ENCODE measurements around the gene MACROD2.

The MACROD2 gene

DNA sequence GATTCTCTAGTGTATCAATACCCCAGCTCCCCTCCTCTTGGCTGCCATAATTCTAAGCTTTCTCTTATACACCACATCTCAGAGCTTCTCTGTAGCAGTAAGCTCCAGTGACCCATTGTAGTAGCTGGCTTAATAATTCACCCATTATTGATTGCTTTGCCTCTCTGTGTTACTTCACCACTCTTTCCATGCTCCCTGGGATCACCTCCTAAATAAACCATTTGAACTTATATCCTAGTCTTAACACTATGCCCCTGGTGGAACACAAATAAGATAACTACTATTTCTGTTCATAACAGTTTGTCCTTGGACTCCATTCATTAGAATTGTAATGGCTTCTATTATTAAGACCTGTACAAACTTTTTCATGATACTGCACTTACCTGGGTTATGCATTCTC is 1819.0 kb downstream of the MACROD2 start:
- no peak for DNase-seq

DNA sequence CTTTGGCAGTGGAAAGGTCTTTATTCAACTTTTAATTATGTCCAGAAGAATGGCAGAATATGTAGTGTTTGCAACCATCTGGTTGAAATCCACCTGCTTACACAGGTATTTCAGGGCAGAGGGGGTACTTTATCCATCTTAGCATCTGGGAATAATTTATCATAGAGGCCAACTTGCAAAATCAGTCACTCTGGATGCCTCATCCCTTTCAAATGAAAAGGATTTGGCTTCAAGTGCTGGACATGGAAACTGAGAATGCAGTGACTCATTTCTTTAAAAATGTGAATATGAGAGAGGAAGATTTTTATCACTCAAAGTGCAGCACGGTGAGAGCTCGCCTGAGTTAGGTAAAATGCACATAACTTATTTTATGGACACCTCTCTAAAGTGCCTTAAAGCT is 1819.6 kb downstream of the MACROD2 start:
- DNase-seq: no peak

DNA sequence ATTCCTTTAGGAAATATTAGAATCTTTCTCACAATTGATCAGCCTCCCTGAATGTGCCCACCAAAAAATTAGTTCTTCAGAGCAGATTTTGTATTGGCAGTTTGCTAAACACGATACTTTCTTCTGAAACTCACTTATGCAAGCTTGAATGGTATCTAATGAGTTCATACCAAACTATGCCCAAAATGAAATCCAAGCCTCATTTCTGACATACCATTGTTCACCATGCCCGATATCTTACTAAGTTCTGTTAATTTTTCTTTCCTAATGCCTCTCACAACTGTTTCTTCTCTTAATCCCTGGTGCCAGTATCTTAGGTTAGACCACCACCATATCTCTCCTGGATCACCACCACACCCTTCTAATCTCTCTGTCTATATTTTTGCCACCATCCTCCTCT is 1822.0 kb downstream of the MACROD2 start:
- no peak for DNase-seq

DNA sequence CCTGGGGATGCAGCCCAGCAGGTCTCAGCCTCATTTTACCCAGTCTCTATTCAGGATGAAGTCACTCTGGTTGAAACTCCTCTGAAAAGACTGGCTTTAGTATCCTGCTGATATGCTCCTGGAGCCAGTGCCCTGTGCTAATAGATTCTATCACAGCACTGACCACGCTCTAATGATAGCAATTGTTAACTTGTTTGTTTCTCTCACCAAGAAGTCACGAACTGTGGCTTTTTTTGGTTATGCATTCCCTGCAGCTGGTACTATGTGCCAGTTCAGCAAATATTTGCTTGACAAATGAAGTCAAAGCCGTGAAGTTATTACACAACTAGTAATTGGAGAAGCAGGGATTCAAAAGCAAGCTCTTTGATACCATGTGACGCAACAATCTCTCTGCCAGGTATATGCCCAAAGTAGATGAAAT is 1823.3 kb downstream of the MACROD2 start:
- no peak for DNase-seq

DNA sequence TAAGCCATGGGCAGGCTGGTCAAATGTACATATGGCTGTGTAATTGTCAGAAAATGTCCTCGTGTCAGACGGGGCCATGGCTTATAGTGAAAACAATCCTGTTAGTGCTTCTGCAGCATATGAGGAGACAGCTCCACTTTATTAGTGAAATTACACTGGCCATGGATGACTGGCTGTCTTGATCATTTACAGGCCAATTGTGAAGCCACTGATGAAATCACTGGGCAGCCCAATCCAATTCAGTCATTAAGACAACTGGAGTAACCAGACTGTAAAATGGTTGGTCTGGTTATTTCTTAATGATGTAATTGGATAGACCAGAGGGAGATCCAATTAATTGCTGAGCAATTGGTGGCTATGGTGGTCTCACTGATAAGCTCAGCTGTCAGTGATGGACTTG is 1828.4 kb downstream of the MACROD2 start:
- DNase-seq: no peak

- DNase-seq: no peak
Measured at GRCh38 chr20:15827628-15828027, 1832.3 kb downstream of the MACROD2 start.

DNA sequence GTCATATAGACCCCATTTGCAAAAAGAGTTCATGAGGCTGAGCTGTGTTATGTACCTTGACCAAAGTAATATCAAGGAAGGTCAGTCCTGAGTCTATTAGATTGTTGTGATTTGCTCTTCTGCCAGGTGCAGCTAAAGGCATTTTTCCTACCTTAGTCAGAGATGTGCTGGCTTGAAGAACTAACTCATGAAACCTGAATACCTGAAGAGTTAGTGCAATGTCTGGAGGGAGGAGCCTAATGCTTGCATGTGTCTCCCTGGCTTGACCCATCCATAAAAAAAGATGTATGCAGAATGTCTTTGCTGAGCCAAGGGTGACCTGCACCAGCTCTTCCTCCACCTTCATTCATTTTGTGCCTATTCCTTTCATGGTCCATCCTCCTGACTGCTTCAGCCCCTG is 1835.9 kb downstream of the MACROD2 start:
- no peak for DNase-seq

- no peak for DNase-seq
Measured at GRCh38 chr20:15832512-15832911, 1837.2 kb downstream of the MACROD2 start.

DNA sequence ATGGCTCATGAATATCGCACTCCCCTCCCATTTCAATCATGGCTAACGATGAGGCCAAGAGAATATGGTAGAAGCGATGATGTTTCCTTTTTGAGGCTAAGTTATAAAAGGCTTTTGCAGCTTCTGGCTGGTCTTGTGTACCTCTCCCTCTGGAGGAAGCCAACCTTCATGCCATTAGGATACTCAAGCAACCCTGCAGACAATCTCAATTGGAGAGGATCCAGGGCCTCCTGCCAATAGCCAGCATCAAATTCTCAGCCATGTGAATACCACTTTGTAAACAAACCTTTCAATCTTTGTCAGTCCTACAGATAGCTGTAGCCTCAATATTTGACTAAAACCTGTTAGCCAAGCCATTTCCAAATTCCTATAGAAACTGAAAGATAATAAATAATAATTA is 1839.5 kb downstream of the MACROD2 start:
- DNase-seq: no peak

- no peak for DNase-seq
Measured at GRCh38 chr20:15835811-15836210, 1840.5 kb downstream of the MACROD2 start.

DNA sequence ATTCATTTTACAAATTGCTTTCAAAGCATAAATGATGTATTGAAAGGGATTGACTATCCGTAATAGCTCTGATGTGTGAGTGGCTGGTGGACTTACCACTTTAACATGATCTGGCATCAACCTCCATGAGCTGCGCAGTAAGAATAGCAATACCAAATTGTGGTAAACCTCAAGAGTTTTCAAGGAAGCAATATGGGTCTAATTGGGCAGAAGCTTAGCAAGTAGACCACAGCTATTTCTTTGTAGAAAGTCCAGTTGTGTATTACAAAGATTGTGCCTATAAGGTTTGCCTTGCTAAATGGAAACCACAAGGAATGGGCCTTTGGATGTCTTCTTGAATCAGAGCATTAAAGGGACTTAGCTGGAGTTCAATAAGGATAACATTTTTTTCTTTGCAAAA is 1841.3 kb downstream of the MACROD2 start:
- DNase-seq: no peak

GRCh38 chr20:15837563-15837962 is 1842.2 kb downstream of the MACROD2 start:
- no peak for DNase-seq

DNA sequence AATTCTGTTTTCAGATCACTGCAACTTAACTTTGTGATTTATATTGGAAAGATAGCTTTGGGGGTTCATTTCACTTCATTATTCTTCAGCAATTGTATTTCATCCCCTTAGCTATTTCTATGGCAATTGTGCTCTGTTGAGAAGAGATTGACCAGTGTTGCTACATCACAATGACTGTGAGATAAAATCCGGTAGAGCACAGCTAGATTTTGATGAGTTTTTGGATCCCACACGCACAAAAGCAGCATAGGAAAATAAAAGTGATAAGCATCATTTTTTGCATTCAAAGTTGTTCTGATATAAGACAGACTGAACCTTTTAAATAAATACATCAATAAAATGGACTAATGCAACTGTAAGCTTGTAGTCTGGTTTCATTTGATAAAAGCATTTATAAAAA is 1843.2 kb downstream of the MACROD2 start:
- no peak for DNase-seq

DNA sequence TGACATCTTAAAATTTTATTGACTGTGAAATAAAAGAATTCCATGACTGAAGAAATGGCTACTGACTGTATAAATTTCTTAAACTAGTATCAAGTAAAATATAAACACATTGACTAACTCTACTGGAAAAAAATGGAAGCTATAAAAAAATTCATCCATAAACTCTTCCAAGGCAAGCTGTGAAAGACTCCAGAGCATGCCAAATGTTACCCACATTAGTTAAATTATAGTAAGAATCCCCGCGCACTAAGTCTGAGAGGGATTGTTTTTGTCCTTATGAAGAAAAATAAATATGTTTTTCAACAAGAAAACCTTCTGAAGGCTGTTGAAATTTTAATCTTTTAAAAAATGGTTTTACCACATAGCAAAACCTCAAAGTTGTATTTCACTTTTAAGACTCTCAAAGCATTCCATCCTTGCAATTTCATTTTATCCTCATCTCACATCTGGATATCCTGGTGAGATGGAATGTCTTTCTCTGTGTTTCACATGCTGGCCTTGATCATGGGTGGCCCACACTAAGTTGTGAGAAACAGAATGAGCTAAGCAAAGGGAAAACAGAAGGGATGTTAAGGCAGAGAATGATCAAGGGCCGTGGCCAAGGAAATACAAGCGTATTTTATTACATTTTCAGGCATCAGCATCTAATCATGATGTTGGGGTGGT is 1845.5 kb downstream of the MACROD2 start:
- no peak for DNase-seq

- no peak for DNase-seq
Measured at GRCh38 chr20:15842872-15843271, 1847.6 kb downstream of the MACROD2 start.

DNA sequence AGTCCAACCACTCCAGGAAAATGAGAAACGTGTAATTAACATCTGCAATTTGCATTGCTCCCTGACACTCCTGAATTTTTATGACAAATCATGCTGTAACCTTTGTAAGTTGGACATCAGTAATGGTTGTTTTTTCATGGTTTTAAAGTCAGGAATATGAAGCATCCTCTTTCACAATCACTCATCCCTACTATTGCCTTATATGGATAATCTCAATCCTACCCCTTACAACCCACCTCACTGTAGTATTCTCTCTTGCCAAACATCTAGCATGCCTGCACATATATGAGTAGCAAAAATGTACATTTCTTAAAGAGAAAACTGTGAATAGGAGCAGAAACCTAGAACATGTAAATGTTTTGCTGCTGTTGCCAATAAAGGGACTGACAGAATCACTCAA is 1848.5 kb downstream of the MACROD2 start:
- no peak for DNase-seq

DNA sequence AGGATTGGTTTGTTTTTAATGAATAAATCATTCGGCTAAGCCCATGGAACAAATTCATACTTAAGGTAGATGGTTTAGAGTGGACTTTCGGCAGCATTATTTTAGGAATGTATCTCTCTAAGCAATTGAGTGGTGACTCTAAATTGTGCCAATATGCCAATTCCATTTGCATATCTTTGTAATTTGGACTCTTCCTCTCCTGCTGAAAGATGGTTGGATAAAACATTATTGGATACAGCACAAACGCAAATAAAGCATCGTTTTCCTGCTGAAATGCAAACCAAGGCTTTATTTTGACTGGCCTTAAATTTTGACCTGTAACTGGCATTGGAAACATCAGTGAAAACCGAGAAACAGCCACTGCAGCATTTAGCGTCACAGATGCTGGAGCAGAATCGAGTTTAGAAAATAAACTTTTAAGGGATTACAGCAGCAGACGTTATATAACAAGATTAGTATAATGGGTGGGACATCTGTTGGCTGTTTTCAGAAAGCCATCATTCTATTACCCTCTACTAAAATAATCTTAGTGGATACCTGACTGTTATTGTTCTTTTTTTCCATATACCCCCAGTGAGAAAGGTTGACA is 1852.0 kb downstream of the MACROD2 start:
- DNase-seq: no peak

DNA sequence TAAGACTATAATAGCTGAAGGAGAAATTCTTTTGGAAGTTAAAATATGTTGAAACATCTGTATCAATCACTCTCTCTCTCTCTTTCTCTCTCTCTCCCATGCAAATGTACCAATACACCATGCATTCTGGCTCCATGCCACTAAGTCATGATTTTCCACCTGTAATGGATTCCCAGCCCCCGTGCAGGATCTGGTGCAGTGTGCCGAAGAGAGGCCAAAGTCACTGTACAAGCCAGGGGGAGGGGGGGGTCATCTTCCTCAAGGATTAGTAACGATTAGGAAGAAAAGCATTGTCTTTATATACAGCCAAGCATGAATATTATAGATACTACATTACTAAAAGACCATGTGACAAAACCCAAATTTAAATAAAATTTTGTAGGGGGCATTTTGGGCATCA is 1852.8 kb downstream of the MACROD2 start:
- no peak for DNase-seq

DNA sequence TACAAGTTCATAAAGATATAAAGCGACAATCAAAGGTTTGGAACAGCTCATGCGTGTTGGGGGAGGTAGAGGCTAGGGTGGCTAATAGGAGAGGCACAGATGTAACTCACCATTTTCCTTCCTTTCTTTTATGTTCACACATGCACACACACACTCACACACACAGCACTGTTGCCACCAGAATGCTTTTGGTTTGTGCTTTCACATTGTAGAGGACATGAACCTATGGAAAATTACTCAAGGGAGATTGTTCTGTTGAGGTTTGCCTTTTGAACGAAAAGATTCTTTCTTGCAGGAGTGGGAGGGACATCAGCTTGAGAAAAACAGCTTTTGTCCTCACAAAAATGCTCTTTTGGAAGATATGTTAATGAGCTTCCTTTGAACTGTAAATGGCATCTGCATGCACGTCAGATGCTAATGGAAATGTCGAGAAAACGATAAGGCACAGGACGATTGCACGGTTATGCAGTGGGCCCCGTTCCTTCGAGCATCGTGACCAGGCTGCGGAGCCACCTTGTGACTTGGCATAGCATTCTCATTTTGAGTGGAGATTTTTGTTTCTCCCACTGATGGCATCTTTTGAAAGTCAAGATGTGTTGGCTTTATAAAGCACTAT is 1853.8 kb downstream of the MACROD2 start:
- no peak for DNase-seq

- DNase-seq: no peak
Measured at GRCh38 chr20:15851576-15852215, 1856.4 kb downstream of the MACROD2 start.

- no peak for DNase-seq
Measured at GRCh38 chr20:15854911-15855310, 1859.6 kb downstream of the MACROD2 start.

GRCh38 chr20:15857173-15857784 is 1862.0 kb downstream of the MACROD2 start:
- DNase-seq: no peak

GRCh38 chr20:15859061-15859460 is 1863.7 kb downstream of the MACROD2 start:
- no peak for DNase-seq

DNA sequence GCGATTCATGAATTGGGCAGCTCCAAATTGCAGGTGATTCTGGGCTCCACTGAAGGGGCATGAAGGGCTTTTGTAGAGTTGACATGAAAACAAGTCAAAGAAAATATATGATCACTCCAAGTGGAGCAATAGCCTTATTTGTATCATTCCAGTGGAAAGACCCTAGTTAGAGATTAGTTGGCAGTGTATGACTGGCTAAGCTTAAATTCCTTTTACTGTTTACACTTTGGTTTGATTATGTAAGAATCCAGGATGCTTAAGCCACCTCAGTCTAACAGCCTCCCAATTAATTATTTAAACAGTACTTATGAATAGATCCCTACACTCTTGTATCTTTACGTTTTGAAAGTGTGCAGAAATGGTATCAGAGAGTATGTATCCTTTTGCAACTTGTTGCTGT is 1865.5 kb downstream of the MACROD2 start:
- DNase-seq: no peak
